GM23338 (cell line): ENCODE measurements around the gene GRK3.

Experiments used
- CREB1 ChIP-seq: fragments of 250-450 bp; sonication (Bioruptor Pico); IDR thresholded peaks from 2 replicates; pipeline ENCODE4 v1.5.0; 2020; ENCODE audit warnings: low read depth, mild to moderate bottlenecking, moderate library complexity
- EZH2 ChIP-seq: fragments of 200-600 bp; sonication (generic); IDR thresholded peaks from one replicate; pipeline ENCODE4 v1.8.0; 2017; ENCODE audit warnings: antibody characterized with exemption, mild to moderate bottlenecking, low read depth; ENCODE audit not compliant: unreplicated experiment
- EZH2phosphoT487 ChIP-seq: fragments of 200-600 bp; sonication (generic); IDR thresholded peaks from one replicate; pipeline ENCODE4 v1.8.1; 2018; ENCODE audit warnings: antibody characterized with exemption; ENCODE audit not compliant: unreplicated experiment
- POLR2AphosphoS5 ChIP-seq: IDR thresholded peaks from 2 replicates; pipeline ENCODE4 v1.6.1; 2016; ENCODE audit warnings: antibody characterized with exemption, low read depth
- TF ChIP-seq, protein P1 (sequence below), 2 experiments: fragments of 200-600 bp in 1 of 2; sonication (generic) in 1 of 2; conservative IDR thresholded peaks; 2 replicates each; pipeline versions ENCODE4 v1.5.1 to v1.6.1; 2016 to 2017; ENCODE audit warnings: antibody characterized with exemption in 2 of 2, low read depth in 2 of 2, mild to moderate bottlenecking in 2 of 2, moderate library complexity in 1 of 2
- TF ChIP-seq, protein P2 (sequence below): IDR thresholded peaks from one replicate; pipeline ENCODE4 v1.6.1; 2018; ENCODE audit warnings: antibody characterized with exemption; ENCODE audit not compliant: unreplicated experiment
- TF ChIP-seq, protein P3 (sequence below): IDR thresholded peaks from 2 replicates; pipeline ENCODE4 v1.6.1; 2016; ENCODE audit warnings: antibody characterized with exemption

DNA sequence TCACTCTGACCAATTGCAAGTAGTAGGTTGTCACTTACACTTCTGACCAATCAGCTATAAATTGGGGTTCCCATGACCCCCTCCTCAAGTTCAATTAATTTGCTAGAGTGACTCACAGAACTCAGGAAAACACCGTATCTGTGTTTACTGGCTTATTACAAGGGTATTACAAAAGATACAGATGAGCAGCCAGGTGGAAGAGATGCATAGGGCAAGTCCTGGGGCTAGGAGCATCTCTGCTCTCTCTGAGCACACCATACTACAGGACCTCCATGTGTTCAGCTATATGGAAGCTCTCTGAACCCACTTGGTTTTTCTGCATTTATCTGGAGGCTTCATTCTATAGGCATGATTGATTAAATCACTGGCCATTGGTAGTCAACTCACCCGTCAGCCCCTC lies 11.3 kb upstream of the GRK3 start:
- TF ChIP-seq CREB1 (CRISPR knock-in tag) = no peak
- TF ChIP-seq EZH2 = no peak
- TF ChIP-seq, protein P1, sequence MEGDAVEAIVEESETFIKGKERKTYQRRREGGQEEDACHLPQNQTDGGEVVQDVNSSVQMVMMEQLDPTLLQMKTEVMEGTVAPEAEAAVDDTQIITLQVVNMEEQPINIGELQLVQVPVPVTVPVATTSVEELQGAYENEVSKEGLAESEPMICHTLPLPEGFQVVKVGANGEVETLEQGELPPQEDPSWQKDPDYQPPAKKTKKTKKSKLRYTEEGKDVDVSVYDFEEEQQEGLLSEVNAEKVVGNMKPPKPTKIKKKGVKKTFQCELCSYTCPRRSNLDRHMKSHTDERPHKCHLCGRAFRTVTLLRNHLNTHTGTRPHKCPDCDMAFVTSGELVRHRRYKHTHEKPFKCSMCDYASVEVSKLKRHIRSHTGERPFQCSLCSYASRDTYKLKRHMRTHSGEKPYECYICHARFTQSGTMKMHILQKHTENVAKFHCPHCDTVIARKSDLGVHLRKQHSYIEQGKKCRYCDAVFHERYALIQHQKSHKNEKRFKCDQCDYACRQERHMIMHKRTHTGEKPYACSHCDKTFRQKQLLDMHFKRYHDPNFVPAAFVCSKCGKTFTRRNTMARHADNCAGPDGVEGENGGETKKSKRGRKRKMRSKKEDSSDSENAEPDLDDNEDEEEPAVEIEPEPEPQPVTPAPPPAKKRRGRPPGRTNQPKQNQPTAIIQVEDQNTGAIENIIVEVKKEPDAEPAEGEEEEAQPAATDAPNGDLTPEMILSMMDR (conservative IDR thresholded peaks at IDR 0.05; ENCODE audit: low read depth in 2 of 2) = no peak
- no peak for TF ChIP-seq POLR2AphosphoS5
- TF ChIP-seq, protein P2, sequence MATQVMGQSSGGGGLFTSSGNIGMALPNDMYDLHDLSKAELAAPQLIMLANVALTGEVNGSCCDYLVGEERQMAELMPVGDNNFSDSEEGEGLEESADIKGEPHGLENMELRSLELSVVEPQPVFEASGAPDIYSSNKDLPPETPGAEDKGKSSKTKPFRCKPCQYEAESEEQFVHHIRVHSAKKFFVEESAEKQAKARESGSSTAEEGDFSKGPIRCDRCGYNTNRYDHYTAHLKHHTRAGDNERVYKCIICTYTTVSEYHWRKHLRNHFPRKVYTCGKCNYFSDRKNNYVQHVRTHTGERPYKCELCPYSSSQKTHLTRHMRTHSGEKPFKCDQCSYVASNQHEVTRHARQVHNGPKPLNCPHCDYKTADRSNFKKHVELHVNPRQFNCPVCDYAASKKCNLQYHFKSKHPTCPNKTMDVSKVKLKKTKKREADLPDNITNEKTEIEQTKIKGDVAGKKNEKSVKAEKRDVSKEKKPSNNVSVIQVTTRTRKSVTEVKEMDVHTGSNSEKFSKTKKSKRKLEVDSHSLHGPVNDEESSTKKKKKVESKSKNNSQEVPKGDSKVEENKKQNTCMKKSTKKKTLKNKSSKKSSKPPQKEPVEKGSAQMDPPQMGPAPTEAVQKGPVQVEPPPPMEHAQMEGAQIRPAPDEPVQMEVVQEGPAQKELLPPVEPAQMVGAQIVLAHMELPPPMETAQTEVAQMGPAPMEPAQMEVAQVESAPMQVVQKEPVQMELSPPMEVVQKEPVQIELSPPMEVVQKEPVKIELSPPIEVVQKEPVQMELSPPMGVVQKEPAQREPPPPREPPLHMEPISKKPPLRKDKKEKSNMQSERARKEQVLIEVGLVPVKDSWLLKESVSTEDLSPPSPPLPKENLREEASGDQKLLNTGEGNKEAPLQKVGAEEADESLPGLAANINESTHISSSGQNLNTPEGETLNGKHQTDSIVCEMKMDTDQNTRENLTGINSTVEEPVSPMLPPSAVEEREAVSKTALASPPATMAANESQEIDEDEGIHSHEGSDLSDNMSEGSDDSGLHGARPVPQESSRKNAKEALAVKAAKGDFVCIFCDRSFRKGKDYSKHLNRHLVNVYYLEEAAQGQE = no peak
- TF ChIP-seq EZH2phosphoT487 = no peak
- TF ChIP-seq, protein P3, sequence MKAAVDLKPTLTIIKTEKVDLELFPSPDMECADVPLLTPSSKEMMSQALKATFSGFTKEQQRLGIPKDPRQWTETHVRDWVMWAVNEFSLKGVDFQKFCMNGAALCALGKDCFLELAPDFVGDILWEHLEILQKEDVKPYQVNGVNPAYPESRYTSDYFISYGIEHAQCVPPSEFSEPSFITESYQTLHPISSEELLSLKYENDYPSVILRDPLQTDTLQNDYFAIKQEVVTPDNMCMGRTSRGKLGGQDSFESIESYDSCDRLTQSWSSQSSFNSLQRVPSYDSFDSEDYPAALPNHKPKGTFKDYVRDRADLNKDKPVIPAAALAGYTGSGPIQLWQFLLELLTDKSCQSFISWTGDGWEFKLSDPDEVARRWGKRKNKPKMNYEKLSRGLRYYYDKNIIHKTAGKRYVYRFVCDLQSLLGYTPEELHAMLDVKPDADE = no peak
